GM23338 (cell line): ENCODE results near the gene PRELID2. TPM values are rescaled to one million over a fixed set of nuclear protein-coding genes. Genes with fewer than 3 reads are reported as not detected.

Experiments used
- ATAC-seq: fragments of 200-7000 bp; cut with Tn5 transposase; 3 replicates; pipeline ENCODE4 v1.9.1; 2020
- DNase-seq: peaks from one replicate; pipeline ENCODE4 v3.0.0-alpha.2; 2015; ENCODE audit warnings: low spot score
- H2AFZ ChIP-seq: fragments of 200-600 bp; sonication (generic); 2 replicates; pipeline ENCODE4 v1.8.0; 2016; ENCODE audit warnings: antibody characterized with exemption, mild to moderate bottlenecking, moderate library complexity
- H3F3A ChIP-seq: fragments of 200-600 bp; sonication (generic); replicated peaks from 2 replicates; pipeline ENCODE4 v1.8.0; 2017; ENCODE audit warnings: antibody characterized with exemption, mixed run types, low read depth
- H3K27ac ChIP-seq: fragments of 200-600 bp; sonication (generic); 2 replicates; pipeline ENCODE4 v1.6.1; 2016; ENCODE audit warnings: low read depth
- H3K27me3 ChIP-seq: fragments of 200-600 bp; sonication (generic); 2 replicates; pipeline ENCODE4 v1.8.0; 2016; ENCODE audit warnings: mild to moderate bottlenecking, mixed run types, moderate library complexity; ENCODE audit not compliant: insufficient read depth
- H3K36me3 ChIP-seq: fragments of 200-600 bp; sonication (generic); 2 replicates; pipeline ENCODE4 v1.8.0; 2016; ENCODE audit warnings: mild to moderate bottlenecking; ENCODE audit not compliant: insufficient read depth
- H3K4me1 ChIP-seq: fragments of 200-600 bp; sonication (generic); 2 replicates; pipeline ENCODE4 v1.8.0; 2016; ENCODE audit warnings: mild to moderate bottlenecking, moderate library complexity; ENCODE audit not compliant: insufficient read depth
- H3K4me2 ChIP-seq: fragments of 200-600 bp; sonication (generic); 2 replicates; pipeline ENCODE4 v1.7.1; 2017; ENCODE audit warnings: mixed run types
- H3K4me3 ChIP-seq: fragments of 200-600 bp; sonication (generic); 2 replicates; pipeline ENCODE4 v1.6.1; 2016; ENCODE audit warnings: mixed run types
- H3K79me2 ChIP-seq: fragments of 200-600 bp; sonication (generic); replicated peaks from 2 replicates; pipeline ENCODE4 v1.8.0; 2017; ENCODE audit warnings: mild to moderate bottlenecking; ENCODE audit not compliant: insufficient read depth
- H3K9me2 ChIP-seq: fragments of 200-600 bp; sonication (generic); 2 replicates; pipeline ENCODE4 v1.8.0; 2017; ENCODE audit not compliant: insufficient read depth
- H4K20me1 ChIP-seq: fragments of 200-600 bp; sonication (generic); replicated peaks from 2 replicates; pipeline ENCODE4 v1.8.0; 2017; ENCODE audit warnings: mild to moderate bottlenecking; ENCODE audit not compliant: insufficient read depth
- H3K27ac Mint-ChIP-seq: 2 replicates; pipeline ENCODE4 v1.8.0; 2020; ENCODE audit warnings: inconsistent platforms, mild to moderate bottlenecking, moderate library complexity, mixed read lengths
- H3K27me3 Mint-ChIP-seq: 3 replicates; pipeline ENCODE4 v1.8.0; 2022; ENCODE audit warnings: low read depth, mild to moderate bottlenecking, moderate library complexity, mixed read lengths, inconsistent platforms; ENCODE audit not compliant: insufficient read depth, poor library complexity
- H3K36me3 Mint-ChIP-seq: 3 replicates; pipeline ENCODE4 v1.8.0; 2021; ENCODE audit warnings: low read depth, mild to moderate bottlenecking, inconsistent platforms, moderate library complexity, mixed read lengths
- H3K4me1 Mint-ChIP-seq: 3 replicates; pipeline ENCODE4 v1.8.0; 2020; ENCODE audit warnings: mild to moderate bottlenecking, inconsistent platforms, mixed read lengths
- H3K4me3 Mint-ChIP-seq: 3 replicates; pipeline ENCODE4 v1.8.0; 2021; ENCODE audit warnings: moderate library complexity, mild to moderate bottlenecking, inconsistent platforms, mixed read lengths
- H3K9me3 Mint-ChIP-seq: 3 replicates; pipeline ENCODE4 v1.8.0; 2020; ENCODE audit warnings: moderate library complexity, mild to moderate bottlenecking, inconsistent platforms, mixed read lengths
- CREB1 ChIP-seq: fragments of 250-450 bp; sonication (Bioruptor Pico); IDR thresholded peaks from 2 replicates; pipeline ENCODE4 v1.5.0; 2020; ENCODE audit warnings: low read depth, mild to moderate bottlenecking, moderate library complexity
- CTCF ChIP-seq, 2 experiments: fragments of 200-600 bp in 1 of 2; sonication (generic) in 1 of 2; conservative IDR thresholded peaks; 2 replicates each; pipeline versions ENCODE4 v1.5.1 to v1.6.1; 2016 to 2017; ENCODE audit warnings: antibody characterized with exemption in 2 of 2, low read depth in 2 of 2, mild to moderate bottlenecking in 2 of 2, moderate library complexity in 1 of 2
- EZH2 ChIP-seq: fragments of 200-600 bp; sonication (generic); IDR thresholded peaks from one replicate; pipeline ENCODE4 v1.8.0; 2017; ENCODE audit warnings: antibody characterized with exemption, mild to moderate bottlenecking, low read depth; ENCODE audit not compliant: unreplicated experiment
- EZH2phosphoT487 ChIP-seq: fragments of 200-600 bp; sonication (generic); IDR thresholded peaks from one replicate; pipeline ENCODE4 v1.8.1; 2018; ENCODE audit warnings: antibody characterized with exemption; ENCODE audit not compliant: unreplicated experiment
- JUNB ChIP-seq: IDR thresholded peaks from one replicate; pipeline ENCODE4 v1.6.1; 2016; ENCODE audit warnings: antibody characterized with exemption; ENCODE audit not compliant: unreplicated experiment
- NANOG ChIP-seq: IDR thresholded peaks from 2 replicates; pipeline ENCODE4 v1.6.1; 2016; ENCODE audit warnings: antibody characterized with exemption, borderline replicate concordance
- ZNF114 ChIP-seq: fragments of 250-450 bp; sonication (Bioruptor Pico); IDR thresholded peaks from 2 replicates; pipeline ENCODE4 v1.5.0; 2020; ENCODE audit warnings: mild to moderate bottlenecking, moderate library complexity
- polyA plus RNA-seq: library from polyadenylated mRNA; unstranded; fragments of >200 nt; fragmentation: Nextera tagmentation; extraction: Ambion mirVana; gene quantifications from 2 replicates; pipeline ENCODE4 v1.2.1, GENCODE V29; 2016
- total RNA-seq: library from RNA; depleted of rRNA; stranded (reverse); fragments of >200 nt; shearing (Covaris generic); gene quantifications from 2 replicates; pipeline ENCODE4 v1.2.3, GENCODE V29; 2014
- TF ChIP-seq, protein P1 (sequence below): fragments of 250-450 bp; sonication (Bioruptor Pico); IDR thresholded peaks from 2 replicates; pipeline ENCODE4 v1.5.0; 2020; ENCODE audit warnings: mild to moderate bottlenecking, moderate library complexity

The PRELID2 gene
- total and polyA plus RNA-seq, 2 experiments from 2014 or later = 9.3 to 9.8 TPM

- H3K27ac Mint-ChIP-seq = no peak within 1 kb of the TSS
- no peaks in the 10 kb centered on the region for H3K4me1 Mint-ChIP-seq
- no peak within 1 kb of the TSS for H3K4me3 Mint-ChIP-seq
- peaks cover 2% of the 10 kb centered on the region for H3K27me3 Mint-ChIP-seq
- no peaks in the 10 kb centered on the region for H3K9me3 Mint-ChIP-seq
- Histone ChIP-seq H3K27me3 (no peaks in the 10 kb centered on the region), H3K9me2 (no peaks in the 10 kb centered on the region), H3F3A (no peaks in the 10 kb centered on the region), H3K79me2 (no peaks in the 10 kb centered on the region), H3K27ac (no peak within 1 kb of the TSS), H3K36me3 (no peaks in the 10 kb centered on the region), H3K4me3 (no peak within 1 kb of the TSS), H4K20me1 (no peaks in the 10 kb centered on the region), H3K4me1 (no peaks in the 10 kb centered on the region), H3K4me2 (no peak within 1 kb of the TSS), H2AFZ (no peak within 1 kb of the TSS)
- TF ChIP-seq CREB1 (no peak), CTCF (conservative IDR thresholded peaks at IDR 0.05; ENCODE audit: low read depth in 2 of 2) (no peak)
- ATAC-seq (no peak), DNase-seq (no peak)
- no peaks in the 10 kb centered on the region for H3K36me3 Mint-ChIP-seq
Measured at GRCh38 chr5:145872914-145873313, 37.8 kb upstream of the PRELID2 start, which contains the start of gene GRXCR2. TSS of gene GRXCR2 (minus strand) at chr5:145873014. CDS start at chr5:145872968, 46 bp downstream.

DNA sequence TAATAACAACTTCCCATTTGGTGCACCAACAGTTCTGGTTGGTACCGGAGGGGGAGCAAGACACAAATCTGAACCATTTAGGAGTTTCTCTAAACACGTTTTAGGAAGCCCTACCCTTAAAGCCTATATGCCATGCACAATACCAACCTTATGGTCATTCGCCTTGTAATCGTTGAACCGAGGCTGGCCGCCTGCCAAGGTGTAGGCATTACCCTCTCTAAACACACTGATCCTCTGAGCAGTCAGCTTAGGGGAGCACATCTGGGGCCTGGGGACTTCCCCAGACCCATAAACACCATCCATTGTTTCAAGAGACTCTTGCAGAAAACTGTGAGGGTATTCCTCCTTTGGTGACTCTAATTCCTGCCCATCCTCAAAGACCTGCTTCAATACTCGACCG lies 37.3 kb upstream of the PRELID2 start:
- no peak overlapping the region for H3K4me3 ChIP-seq
- no peak overlapping the region for H3K4me3 Mint-ChIP-seq
- no peaks in the 10 kb centered on the region for H3K4me1 Mint-ChIP-seq
- ATAC-seq (no peak), DNase-seq (no peak)
- no peaks in the 10 kb centered on the region for H4K20me1 ChIP-seq
- peaks cover 2% of the 10 kb centered on the region for H3K27me3 Mint-ChIP-seq
- no peak overlapping the region for H3K27ac ChIP-seq
- no peaks in the 10 kb centered on the region for H3K36me3 ChIP-seq
- H3K27me3 ChIP-seq = no peaks in the 10 kb centered on the region
- H3K4me2 ChIP-seq = no peak overlapping the region
- no peaks in the 10 kb centered on the region for H3K79me2 ChIP-seq
- no peaks in the 10 kb centered on the region for H3K9me2 ChIP-seq
- no peaks in the 10 kb centered on the region for H3K9me3 Mint-ChIP-seq
- H2AFZ ChIP-seq = no peak overlapping the region
- H3F3A ChIP-seq = no peaks in the 10 kb centered on the region
- H3K27ac Mint-ChIP-seq = no peak overlapping the region
- no peaks in the 10 kb centered on the region for H3K36me3 Mint-ChIP-seq
- no peaks in the 10 kb centered on the region for H3K4me1 ChIP-seq
- TF ChIP-seq ZNF114 (CRISPR knock-in tag) (no peak), JUNB (no peak), EZH2 (no peak), CTCF (conservative IDR thresholded peaks at IDR 0.05; ENCODE audit: low read depth in 2 of 2) (no peak), EZH2phosphoT487 (no peak), NANOG (no peak)
- TF ChIP-seq, protein P1, sequence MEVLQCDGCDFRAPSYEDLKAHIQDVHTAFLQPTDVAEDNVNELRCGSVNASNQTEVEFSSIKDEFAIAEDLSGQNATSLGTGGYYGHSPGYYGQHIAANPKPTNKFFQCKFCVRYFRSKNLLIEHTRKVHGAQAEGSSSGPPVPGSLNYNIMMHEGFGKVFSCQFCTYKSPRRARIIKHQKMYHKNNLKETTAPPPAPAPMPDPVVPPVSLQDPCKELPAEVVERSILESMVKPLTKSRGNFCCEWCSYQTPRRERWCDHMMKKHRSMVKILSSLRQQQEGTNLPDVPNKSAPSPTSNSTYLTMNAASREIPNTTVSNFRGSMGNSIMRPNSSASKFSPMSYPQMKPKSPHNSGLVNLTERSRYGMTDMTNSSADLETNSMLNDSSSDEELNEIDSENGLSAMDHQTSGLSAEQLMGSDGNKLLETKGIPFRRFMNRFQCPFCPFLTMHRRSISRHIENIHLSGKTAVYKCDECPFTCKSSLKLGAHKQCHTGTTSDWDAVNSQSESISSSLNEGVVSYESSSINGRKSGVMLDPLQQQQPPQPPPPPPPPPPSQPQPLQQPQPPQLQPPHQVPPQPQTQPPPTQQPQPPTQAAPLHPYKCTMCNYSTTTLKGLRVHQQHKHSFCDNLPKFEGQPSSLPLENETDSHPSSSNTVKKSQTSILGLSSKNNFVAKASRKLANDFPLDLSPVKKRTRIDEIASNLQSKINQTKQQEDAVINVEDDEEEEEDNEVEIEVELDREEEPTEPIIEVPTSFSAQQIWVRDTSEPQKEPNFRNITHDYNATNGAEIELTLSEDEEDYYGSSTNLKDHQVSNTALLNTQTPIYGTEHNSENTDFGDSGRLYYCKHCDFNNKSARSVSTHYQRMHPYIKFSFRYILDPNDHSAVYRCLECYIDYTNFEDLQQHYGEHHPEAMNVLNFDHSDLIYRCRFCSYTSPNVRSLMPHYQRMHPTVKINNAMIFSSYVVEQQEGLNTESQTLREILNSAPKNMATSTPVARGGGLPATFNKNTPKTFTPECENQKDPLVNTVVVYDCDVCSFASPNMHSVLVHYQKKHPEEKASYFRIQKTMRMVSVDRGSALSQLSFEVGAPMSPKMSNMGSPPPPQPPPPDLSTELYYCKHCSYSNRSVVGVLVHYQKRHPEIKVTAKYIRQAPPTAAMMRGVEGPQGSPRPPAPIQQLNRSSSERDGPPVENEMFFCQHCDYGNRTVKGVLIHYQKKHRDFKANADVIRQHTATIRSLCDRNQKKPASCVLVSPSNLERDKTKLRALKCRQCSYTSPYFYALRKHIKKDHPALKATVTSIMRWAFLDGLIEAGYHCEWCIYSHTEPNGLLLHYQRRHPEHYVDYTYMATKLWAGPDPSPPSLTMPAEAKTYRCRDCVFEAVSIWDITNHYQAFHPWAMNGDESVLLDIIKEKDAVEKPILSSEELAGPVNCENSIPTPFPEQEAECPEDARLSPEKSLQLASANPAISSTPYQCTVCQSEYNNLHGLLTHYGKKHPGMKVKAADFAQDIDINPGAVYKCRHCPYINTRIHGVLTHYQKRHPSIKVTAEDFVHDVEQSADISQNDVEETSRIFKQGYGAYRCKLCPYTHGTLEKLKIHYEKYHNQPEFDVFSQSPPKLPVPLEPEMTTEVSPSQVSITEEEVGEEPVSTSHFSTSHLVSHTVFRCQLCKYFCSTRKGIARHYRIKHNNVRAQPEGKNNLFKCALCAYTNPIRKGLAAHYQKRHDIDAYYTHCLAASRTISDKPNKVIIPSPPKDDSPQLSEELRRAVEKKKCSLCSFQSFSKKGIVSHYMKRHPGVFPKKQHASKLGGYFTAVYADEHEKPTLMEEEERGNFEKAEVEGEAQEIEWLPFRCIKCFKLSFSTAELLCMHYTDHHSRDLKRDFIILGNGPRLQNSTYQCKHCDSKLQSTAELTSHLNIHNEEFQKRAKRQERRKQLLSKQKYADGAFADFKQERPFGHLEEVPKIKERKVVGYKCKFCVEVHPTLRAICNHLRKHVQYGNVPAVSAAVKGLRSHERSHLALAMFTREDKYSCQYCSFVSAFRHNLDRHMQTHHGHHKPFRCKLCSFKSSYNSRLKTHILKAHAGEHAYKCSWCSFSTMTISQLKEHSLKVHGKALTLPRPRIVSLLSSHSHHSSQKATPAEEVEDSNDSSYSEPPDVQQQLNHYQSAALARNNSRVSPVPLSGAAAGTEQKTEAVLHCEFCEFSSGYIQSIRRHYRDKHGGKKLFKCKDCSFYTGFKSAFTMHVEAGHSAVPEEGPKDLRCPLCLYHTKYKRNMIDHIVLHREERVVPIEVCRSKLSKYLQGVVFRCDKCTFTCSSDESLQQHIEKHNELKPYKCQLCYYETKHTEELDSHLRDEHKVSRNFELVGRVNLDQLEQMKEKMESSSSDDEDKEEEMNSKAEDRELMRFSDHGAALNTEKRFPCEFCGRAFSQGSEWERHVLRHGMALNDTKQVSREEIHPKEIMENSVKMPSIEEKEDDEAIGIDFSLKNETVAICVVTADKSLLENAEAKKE (CRISPR knock-in tag) = no peak
